Measurements from ENCODE around the gene SLC25A10. TPM values are rescaled to one million over a fixed set of nuclear protein-coding genes. Genes with fewer than 3 reads are reported as not detected.

SLC25A10 gene
- total and polyA plus RNA-seq, 12 donors, result 6.7 to 14.6 (median 9.4) TPM

DNA sequence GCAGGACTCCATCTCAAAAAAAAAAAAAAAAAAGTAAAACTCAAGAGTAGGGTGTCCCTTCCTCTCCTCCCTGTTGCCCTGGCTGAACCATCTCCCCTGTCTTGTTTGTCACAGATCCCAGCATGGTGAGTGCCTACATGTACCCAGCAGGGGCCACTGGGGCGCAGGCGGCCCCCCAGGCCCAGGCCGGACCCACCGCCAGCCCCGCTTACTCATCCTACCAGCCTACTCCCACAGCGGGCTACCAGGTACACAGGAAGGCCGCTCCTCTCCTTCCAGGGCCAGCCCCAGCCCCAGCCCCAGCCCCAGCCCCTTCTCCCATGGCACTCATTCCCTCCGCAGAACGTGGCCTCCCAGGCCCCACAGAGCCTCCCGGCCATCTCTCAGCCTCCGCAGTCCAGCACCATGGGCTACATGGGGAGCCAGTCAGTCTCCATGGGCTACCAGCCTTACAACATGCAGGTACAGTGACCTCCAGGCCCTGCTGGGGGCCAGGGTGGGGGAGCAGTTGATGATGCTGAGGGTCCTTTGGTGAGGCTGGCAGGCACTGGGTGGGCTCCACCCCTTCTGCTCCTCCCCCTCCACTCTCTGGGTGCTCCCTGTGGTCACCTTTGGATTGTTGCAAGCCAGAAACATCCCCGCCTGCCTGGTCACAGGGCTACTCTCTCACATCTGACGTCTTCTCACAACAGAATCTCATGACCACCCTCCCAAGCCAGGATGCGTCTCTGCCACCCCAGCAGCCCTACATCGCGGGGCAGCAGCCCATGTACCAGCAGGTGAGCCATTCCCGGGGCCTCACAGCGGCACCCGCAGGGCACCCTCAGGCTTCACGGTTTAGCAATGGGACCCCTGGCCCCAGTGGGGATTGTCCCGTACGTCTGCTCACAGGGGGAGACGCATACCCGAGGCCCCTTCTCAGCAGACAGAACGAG is 11.5 kb upstream of the SLC25A10 start:
- TF ChIP-seq, protein P1, sequence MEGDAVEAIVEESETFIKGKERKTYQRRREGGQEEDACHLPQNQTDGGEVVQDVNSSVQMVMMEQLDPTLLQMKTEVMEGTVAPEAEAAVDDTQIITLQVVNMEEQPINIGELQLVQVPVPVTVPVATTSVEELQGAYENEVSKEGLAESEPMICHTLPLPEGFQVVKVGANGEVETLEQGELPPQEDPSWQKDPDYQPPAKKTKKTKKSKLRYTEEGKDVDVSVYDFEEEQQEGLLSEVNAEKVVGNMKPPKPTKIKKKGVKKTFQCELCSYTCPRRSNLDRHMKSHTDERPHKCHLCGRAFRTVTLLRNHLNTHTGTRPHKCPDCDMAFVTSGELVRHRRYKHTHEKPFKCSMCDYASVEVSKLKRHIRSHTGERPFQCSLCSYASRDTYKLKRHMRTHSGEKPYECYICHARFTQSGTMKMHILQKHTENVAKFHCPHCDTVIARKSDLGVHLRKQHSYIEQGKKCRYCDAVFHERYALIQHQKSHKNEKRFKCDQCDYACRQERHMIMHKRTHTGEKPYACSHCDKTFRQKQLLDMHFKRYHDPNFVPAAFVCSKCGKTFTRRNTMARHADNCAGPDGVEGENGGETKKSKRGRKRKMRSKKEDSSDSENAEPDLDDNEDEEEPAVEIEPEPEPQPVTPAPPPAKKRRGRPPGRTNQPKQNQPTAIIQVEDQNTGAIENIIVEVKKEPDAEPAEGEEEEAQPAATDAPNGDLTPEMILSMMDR (IDR thresholded peaks at IDR 0.05), result no peak
- peaks cover 0 to 78% (median 24%) of the 10 kb centered on the region in 9 donors for H3K36me3 ChIP-seq
- no peak overlapping the region for H3K27ac ChIP-seq
- no peak overlapping the region for H3K4me3 ChIP-seq
- ATAC-seq (no peak), DNase-seq (no peak)
- H3K4me1 ChIP-seq, result peaks cover 19 to 58% (median 38%) of the 10 kb centered on the region in 9 donors
- no peaks in the 10 kb centered on the region for H3K27me3 ChIP-seq
- WGBS, 2 donors, result 87% methylated on average over 25 of the region's 25 CpGs
- H3K9me3 ChIP-seq, result no peaks in the 10 kb centered on the region
- intact Hi-C loops (cut with DNase I), result no loop called here

DNA sequence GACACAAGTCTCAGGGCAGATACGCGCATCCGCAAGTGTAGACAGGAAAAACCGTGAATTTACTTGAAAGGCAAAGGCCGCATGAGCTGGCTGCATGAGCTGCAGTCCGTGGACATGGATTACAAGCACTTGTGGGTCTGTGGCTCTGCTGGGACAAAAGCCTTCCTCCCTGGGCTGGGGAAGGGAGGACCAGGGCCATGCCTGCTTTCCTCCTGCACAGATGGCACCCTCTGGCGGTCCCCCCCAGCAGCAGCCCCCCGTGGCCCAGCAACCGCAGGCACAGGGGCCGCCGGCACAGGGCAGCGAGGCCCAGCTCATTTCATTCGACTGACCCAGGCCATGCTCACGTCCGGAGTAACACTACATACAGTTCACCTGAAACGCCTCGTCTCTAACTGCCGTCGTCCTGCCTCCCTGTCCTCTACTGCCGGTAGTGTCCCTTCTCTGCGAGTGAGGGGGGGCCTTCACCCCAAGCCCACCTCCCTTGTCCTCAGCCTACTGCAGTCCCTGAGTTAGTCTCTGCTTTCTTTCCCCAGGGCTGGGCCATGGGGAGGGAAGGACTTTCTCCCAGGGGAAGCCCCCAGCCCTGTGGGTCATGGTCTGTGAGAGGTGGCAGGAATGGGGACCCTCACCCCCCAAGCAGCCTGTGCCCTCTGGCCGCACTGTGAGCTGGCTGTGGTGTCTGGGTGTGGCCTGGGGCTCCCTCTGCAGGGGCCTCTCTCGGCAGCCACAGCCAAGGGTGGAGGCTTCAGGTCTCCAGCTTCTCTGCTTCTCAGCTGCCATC is 10.6 kb upstream of the SLC25A10 start:
- H3K27ac ChIP-seq, result peak overlapping the region in 3 of 10 donors; percentile 30 to 93 (median 92)
- intact Hi-C loops (cut with DNase I), result no loop called here
- WGBS, 2 donors, result 69% methylated on average over 23 of the region's 23 CpGs
- H3K4me3 ChIP-seq, result peak overlapping the region in 8 of 10 donors; percentile 88 to 99 (median 93)
- H3K27me3 ChIP-seq, result no peaks in the 10 kb centered on the region
- TF ChIP-seq, protein P1 (IDR thresholded peaks at IDR 0.05), result no peak
- ATAC-seq (no peak), DNase-seq (no peak)
- H3K9me3 ChIP-seq, result no peaks in the 10 kb centered on the region
- peaks cover 19 to 54% (median 37%) of the 10 kb centered on the region in 9 donors for H3K4me1 ChIP-seq
- H3K36me3 ChIP-seq, result peaks cover 0 to 78% (median 21%) of the 10 kb centered on the region in 9 donors

DNA sequence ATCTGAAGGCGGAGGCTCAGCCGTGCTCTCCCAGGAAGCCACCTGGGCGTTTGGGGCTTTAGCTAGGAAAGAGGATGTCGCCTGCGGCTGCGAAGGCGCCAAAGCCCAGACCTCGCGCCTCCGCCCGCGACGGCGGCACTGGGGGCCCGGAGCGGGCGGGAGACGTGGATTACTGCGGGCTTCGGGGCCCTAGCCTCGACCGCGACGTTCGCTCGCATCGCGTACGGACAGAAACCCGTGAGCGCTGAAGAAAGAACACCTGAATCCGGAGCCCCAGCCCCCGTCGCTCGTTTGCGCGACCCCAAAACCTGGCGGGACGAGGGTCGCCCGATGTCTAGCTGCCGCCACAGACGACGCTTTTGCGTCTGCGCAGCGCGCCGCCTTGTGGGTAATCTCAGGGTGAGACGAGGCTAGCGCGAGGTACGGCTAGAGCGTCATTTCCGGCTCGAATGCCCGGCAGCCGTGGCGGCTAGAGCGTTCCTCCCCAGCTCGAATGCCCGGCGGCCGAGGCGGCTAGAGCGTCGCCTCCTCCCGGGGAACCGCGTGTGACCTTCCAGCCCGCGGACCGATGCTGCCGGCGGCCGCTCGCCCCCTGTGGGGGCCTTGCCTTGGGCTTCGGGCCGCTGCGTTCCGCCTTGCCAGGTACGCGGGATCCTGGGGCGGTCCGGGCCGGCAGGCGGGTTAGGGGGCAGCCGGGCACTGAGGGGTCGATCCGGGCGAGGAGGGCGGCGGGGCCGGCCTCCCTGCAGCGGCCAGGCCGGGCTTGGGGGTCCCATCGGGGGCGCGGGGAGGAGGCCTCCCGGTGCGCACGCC is 8.9 kb upstream of the SLC25A10 start, which contains the start of gene MRPL12:
MRPL12 (plus strand) TSS at position 434 of the 813 bp plus-strand sequence; CDS start at position 569, 135 bp downstream.
- Histone ChIP-seq H3K36me3 (peaks cover 0 to 78% (median 18%) of the 10 kb centered on the region in 9 donors), H3K4me1 (peaks cover 19 to 38% (median 31%) of the 10 kb centered on the region in 9 donors), H3K4me3 (peak within 1 kb of the TSS; percentile 75 to 99 (median 92)), H3K27ac (peak within 1 kb of the TSS; percentile 89 to 96 (median 92)), H3K9me3 (no peaks in the 10 kb centered on the region), H3K27me3 (no peaks in the 10 kb centered on the region)
- TF ChIP-seq, protein P1 (IDR thresholded peaks at IDR 0.05), result peak in 8 of 9 donors; percentile 11 to 46 (median 30)
- ATAC-seq (peak; percentile 87 to 97 (median 95)), DNase-seq (peak; percentile 93)
- intact Hi-C loops (cut with DNase I), result no loop called here
- WGBS, 2 donors, result 0% methylated on average over 83 to 102 of the region's 102 CpGs

All from heart right ventricle (tissue), 16 donors.